ENCODE results near the gene EED. TPM values are rescaled to one million over a fixed set of nuclear protein-coding genes. Genes with fewer than 3 reads are reported as not detected.

EED gene
- total RNA-seq, 1 experiment from 2014 or later: 68.3 TPM

DNA sequence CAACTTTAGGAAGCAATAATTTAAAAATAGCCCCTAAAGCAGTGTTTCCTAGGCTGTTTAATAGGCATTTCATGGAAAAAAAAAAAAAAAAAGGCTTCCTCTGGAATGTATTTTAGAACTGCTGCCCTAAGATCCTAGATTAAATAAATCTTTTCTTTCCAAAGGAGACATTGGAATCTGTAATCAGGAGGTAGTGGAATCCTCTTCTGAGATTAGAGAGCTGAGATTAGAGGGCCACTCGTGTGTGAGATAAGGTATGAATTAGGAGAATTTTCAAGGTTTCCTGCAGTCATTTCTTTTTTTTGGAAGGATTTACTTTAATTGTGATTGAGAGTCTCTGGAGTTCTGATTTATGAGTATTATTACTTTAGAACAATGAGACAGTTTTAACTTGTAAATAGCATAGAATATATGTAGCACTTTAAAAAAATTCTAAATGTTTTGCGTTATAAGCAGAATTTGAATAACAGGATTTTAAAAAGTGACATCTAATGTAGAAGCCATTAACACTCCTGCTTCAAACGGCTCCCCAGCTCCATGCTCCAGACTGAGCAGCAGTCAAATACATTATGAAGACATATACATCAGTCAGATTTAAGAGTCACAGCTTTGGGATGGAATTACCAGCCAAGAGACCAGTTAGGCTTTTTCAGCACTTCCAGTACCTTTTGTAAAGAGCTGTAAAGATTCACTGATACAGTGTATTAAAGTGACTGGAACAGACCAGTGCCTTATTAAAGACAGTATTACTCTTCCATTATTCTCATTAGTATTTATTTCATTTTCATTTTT lies 5.0 kb downstream of the EED start:
- H3K4me1 Mint-ChIP-seq (ENCODE audit: low read depth, unreplicated experiment): peaks cover 31% of the 10 kb centered on the region
- H3K4me3 ChIP-seq (ENCODE audit: low read depth, low read length): no peak overlapping the region
- H3K9me3 Mint-ChIP-seq (ENCODE audit: unreplicated experiment): no peaks in the 10 kb centered on the region
- no TSS peak for BruUV-seq (replicated peaks)
- H3K36me3 Mint-ChIP-seq (ENCODE audit: insufficient read depth, unreplicated experiment): peaks cover 40% of the 10 kb centered on the region
- intact Hi-C loops (cut with micrococcal nuclease; ENCODE audit: unreplicated experiment): loop anchor here (10.0 kb wide), 1 partner anchor 585 kb away; the partner anchor contains the start of gene CREBZF
- H3K9me3 ChIP-seq: no peaks in the 10 kb centered on the region
- no peak overlapping the region for H3K27ac Mint-ChIP-seq (ENCODE audit: unreplicated experiment)
- H3K27me3 ChIP-seq (replicated peaks; ENCODE audit: control insufficient read depth, insufficient read depth, low read length): no peaks in the 10 kb centered on the region
- peaks cover 31% of the 10 kb centered on the region for H3K4me1 ChIP-seq
- ChIA-PET CTCF (no interaction called here), POLR2A (interaction anchor here (0.7 kb wide), 1 partner anchor 260 kb away, joined by 6 read pairs; no protein-coding TSS in a partner anchor)
- peaks cover 2% of the 10 kb centered on the region; the same call in 1 of the 2 replicates for H3K36me3 ChIP-seq (ENCODE audit: control insufficient read depth, insufficient read depth, low read length)
- H3K4me3 Mint-ChIP-seq (ENCODE audit: unreplicated experiment): no peak overlapping the region
- DNase-seq: no peak
- no peaks in the 10 kb centered on the region for H3K27me3 Mint-ChIP-seq (ENCODE audit: insufficient read depth, unreplicated experiment)
- TF ChIP-seq, protein P1, sequence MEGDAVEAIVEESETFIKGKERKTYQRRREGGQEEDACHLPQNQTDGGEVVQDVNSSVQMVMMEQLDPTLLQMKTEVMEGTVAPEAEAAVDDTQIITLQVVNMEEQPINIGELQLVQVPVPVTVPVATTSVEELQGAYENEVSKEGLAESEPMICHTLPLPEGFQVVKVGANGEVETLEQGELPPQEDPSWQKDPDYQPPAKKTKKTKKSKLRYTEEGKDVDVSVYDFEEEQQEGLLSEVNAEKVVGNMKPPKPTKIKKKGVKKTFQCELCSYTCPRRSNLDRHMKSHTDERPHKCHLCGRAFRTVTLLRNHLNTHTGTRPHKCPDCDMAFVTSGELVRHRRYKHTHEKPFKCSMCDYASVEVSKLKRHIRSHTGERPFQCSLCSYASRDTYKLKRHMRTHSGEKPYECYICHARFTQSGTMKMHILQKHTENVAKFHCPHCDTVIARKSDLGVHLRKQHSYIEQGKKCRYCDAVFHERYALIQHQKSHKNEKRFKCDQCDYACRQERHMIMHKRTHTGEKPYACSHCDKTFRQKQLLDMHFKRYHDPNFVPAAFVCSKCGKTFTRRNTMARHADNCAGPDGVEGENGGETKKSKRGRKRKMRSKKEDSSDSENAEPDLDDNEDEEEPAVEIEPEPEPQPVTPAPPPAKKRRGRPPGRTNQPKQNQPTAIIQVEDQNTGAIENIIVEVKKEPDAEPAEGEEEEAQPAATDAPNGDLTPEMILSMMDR (IDR thresholded peaks at IDR 0.05; ENCODE audit: insufficient read depth in 1 of 2, low read depth in 1 of 2, low read length in 1 of 2, severe bottlenecking in 1 of 2, unreplicated experiment in 1 of 2): no peak

DNA sequence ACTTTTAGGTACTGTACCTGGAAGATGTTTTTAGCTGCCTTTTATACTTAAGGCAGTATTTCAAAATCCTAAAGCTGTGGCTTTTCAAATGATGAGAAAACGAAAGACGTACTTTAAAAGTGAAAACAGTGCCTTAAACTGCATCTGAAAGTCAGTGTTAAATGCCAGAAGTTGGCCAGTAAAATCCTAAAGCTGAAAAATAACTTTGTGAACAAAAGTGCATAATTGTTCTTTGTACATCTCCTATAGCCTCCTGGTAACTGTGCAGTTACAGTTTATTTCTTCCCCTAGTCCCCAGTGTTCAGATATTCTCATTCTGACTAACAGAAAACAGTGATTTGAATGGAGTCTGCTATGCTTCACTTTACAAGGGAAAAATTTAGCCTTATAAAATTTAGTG lies 6.8 kb downstream of the EED start:
- H3K4me3 Mint-ChIP-seq (ENCODE audit: unreplicated experiment): no peak overlapping the region
- DNase-seq: no peak
- Histone ChIP-seq H3K36me3 (ENCODE audit: control insufficient read depth, insufficient read depth, low read length) (peaks cover 2% of the 10 kb centered on the region; the same call in 1 of the 2 replicates), H3K4me1 (peaks cover 31% of the 10 kb centered on the region), H3K9me3 (no peaks in the 10 kb centered on the region), H3K4me3 (ENCODE audit: low read depth, low read length) (no peak overlapping the region), H3K27me3 (replicated peaks; ENCODE audit: control insufficient read depth, insufficient read depth, low read length) (no peaks in the 10 kb centered on the region)
- TF ChIP-seq, protein P1 (IDR thresholded peaks at IDR 0.05; ENCODE audit: insufficient read depth in 1 of 2, low read depth in 1 of 2, low read length in 1 of 2, severe bottlenecking in 1 of 2, unreplicated experiment in 1 of 2): no peak
- intact Hi-C loops (cut with micrococcal nuclease; ENCODE audit: unreplicated experiment): no loop called here
- no TSS peak for BruUV-seq (replicated peaks)
- H3K4me1 Mint-ChIP-seq (ENCODE audit: low read depth, unreplicated experiment): peaks cover 31% of the 10 kb centered on the region
- H3K27me3 Mint-ChIP-seq (ENCODE audit: insufficient read depth, unreplicated experiment): no peaks in the 10 kb centered on the region
- CTCF ChIA-PET: no interaction called here
- H3K27ac Mint-ChIP-seq (ENCODE audit: unreplicated experiment): no peak overlapping the region
- peaks cover 54% of the 10 kb centered on the region for H3K36me3 Mint-ChIP-seq (ENCODE audit: insufficient read depth, unreplicated experiment)
- H3K9me3 Mint-ChIP-seq (ENCODE audit: unreplicated experiment): no peaks in the 10 kb centered on the region
- POLR2A ChIA-PET: no interaction called here

DNA sequence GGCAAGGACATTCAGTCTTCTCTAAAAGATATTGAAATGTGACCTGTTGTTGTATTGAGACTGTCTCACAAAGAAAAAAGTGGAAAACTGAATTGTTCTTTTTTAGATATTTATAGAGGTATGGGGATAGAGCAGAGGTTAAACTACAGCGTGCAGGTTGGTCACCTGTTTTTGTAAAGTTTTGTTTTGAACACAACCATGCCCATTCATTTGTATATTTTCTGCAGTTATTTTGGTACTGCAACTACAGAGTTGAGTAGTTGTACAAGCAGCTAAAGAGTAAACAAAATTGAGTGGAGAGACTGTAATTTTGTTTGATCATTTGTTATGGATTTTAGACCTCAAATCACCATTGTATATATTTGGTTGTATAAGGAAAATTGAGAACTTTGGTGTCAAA lies 11.3 kb downstream of the EED start:
- intact Hi-C loops (cut with micrococcal nuclease; ENCODE audit: unreplicated experiment): no loop called here
- BruUV-seq (replicated peaks): no TSS peak
- POLR2A ChIA-PET: no interaction called here
- CTCF ChIA-PET: no interaction called here
- no peak for DNase-seq
- Histone ChIP-seq H3K4me1 (no peaks in the 10 kb centered on the region), H3K4me3 (ENCODE audit: low read depth, low read length) (no peak overlapping the region), H3K27me3 (replicated peaks; ENCODE audit: control insufficient read depth, insufficient read depth, low read length) (no peaks in the 10 kb centered on the region), H3K9me3 (no peaks in the 10 kb centered on the region), H3K36me3 (ENCODE audit: control insufficient read depth, insufficient read depth, low read length) (peaks cover 2% of the 10 kb centered on the region; the same call in 1 of the 2 replicates)
- Mint-ChIP-seq H3K27ac (ENCODE audit: unreplicated experiment) (peak overlapping the region; percentile 50), H3K4me1 (ENCODE audit: low read depth, unreplicated experiment) (no peaks in the 10 kb centered on the region), H3K9me3 (ENCODE audit: unreplicated experiment) (no peaks in the 10 kb centered on the region), H3K27me3 (ENCODE audit: insufficient read depth, unreplicated experiment) (no peaks in the 10 kb centered on the region), H3K36me3 (ENCODE audit: insufficient read depth, unreplicated experiment) (peaks cover 80% of the 10 kb centered on the region), H3K4me3 (ENCODE audit: unreplicated experiment) (no peak overlapping the region)
- TF ChIP-seq, protein P1 (IDR thresholded peaks at IDR 0.05; ENCODE audit: insufficient read depth in 1 of 2, low read depth in 1 of 2, low read length in 1 of 2, severe bottlenecking in 1 of 2, unreplicated experiment in 1 of 2): no peak
